Measurements from ENCODE around the gene RHBDF2. TPM values are rescaled to one million over a fixed set of nuclear protein-coding genes. Genes with fewer than 3 reads are reported as not detected.

RHBDF2 gene
- total RNA-seq, 1 donor from 2014 or later: 97.1 TPM

GRCh38 chr17:76502341-76503211 is 1.4 kb upstream of the RHBDF2 start:
- intact Hi-C loops (cut with micrococcal nuclease): loop anchor here (10.0 kb wide), 1 partner anchor 398 kb away; the partner anchor contains the start of gene EXOC7

GRCh38 chr17:76501827-76502307 is 644 bp upstream of the RHBDF2 start:
- intact Hi-C loops (cut with micrococcal nuclease): loop anchor here (1.0 to 10.0 kb wide), 6 partner anchors 9 to 397 kb away; partner anchors contain the start of genes EXOC7 and UBE2O

- intact Hi-C loops (cut with micrococcal nuclease): loop anchor here (1.0 to 10.0 kb wide), 6 partner anchors 7 to 396 kb away; partner anchors contain the start of genes EXOC7 and UBE2O
Observed at GRCh38 chr17:76500747-76501017, 541 bp downstream of the RHBDF2 start.

- intact Hi-C loops (cut with micrococcal nuclease): loop anchor here (10.0 kb wide), 1 partner anchor 395 kb away; the partner anchor contains the start of gene EXOC7
Observed at GRCh38 chr17:76500074-76500746, 1.0 kb downstream of the RHBDF2 start.

GRCh38 chr17:76499267-76499667 is 2.0 kb downstream of the RHBDF2 start:
- intact Hi-C loops (cut with micrococcal nuclease): no loop called here

GRCh38 chr17:76498876-76499251 is 2.4 kb downstream of the RHBDF2 start:
- intact Hi-C loops (cut with micrococcal nuclease): no loop called here

- intact Hi-C loops (cut with micrococcal nuclease): no loop called here
Observed at GRCh38 chr17:76497979-76498875, 3.0 kb downstream of the RHBDF2 start.

- intact Hi-C loops (cut with micrococcal nuclease): no loop called here
Observed at GRCh38 chr17:76497699-76497978, 3.6 kb downstream of the RHBDF2 start.

GRCh38 chr17:76496464-76496863 is 4.8 kb downstream of the RHBDF2 start:
- intact Hi-C loops (cut with micrococcal nuclease): no loop called here

- intact Hi-C loops (cut with micrococcal nuclease): no loop called here
Observed at GRCh38 chr17:76495663-76496400, 5.4 kb downstream of the RHBDF2 start.

- intact Hi-C loops (cut with micrococcal nuclease): loop anchor here (1.0 to 2.0 kb wide), 3 partner anchors 8 to 63 kb away; partner anchors contain the start of gene RHBDF2
Observed at GRCh38 chr17:76493505-76494167, 7.6 kb downstream of the RHBDF2 start.

GRCh38 chr17:76492989-76493501 is 8.2 kb downstream of the RHBDF2 start:
- intact Hi-C loops (cut with micrococcal nuclease): loop anchor here (1.0 to 2.0 kb wide), 3 partner anchors 8 to 64 kb away; partner anchors contain the start of gene RHBDF2

- intact Hi-C loops (cut with micrococcal nuclease): loop anchor here (2.0 kb wide), 1 partner anchor 64 kb away; no protein-coding TSS in a partner anchor
Observed at GRCh38 chr17:76492123-76492988, 8.9 kb downstream of the RHBDF2 start.

- intact Hi-C loops (cut with micrococcal nuclease): loop anchor here (2.0 kb wide), 1 partner anchor 65 kb away; no protein-coding TSS in a partner anchor
Observed at GRCh38 chr17:76491271-76492122, 9.7 kb downstream of the RHBDF2 start.

GRCh38 chr17:76490112-76490710 is 11.0 kb downstream of the RHBDF2 start:
- intact Hi-C loops (cut with micrococcal nuclease): no loop called here

- intact Hi-C loops (cut with micrococcal nuclease): no loop called here
Observed at GRCh38 chr17:76487451-76488192, 13.6 kb downstream of the RHBDF2 start.

GRCh38 chr17:76485569-76485968 is 15.7 kb downstream of the RHBDF2 start:
- intact Hi-C loops (cut with micrococcal nuclease): no loop called here
